SK-N-SH (cell line): ENCODE results near the gene MYO10.

Experiments used
- CHD2 ChIP-seq: fragments of 150-350 bp; IDR thresholded peaks from 2 replicates; pipeline ENCODE4 v1.6.1; 2018; ENCODE audit warnings: low read length; ENCODE audit not compliant: partially characterized antibody
- CTCF ChIP-seq: fragments of 200-600 bp; sonication (generic); IDR thresholded peaks from 2 replicates; pipeline ENCODE4 v1.6.1; 2017; ENCODE audit warnings: antibody characterized with exemption, mild to moderate bottlenecking, moderate library complexity
- EP300 ChIP-seq, 2 experiments: IDR thresholded peaks; 2 replicates each; pipeline versions ENCODE4 v1.4.0 to v1.6.1; 2012; ENCODE audit warnings: borderline replicate concordance in 1 of 2, low read depth in 1 of 2, low read length in 1 of 2
- FOXJ3 ChIP-seq: sonication (generic); formaldehyde crosslinking; IDR thresholded peaks from 2 replicates; pipeline ENCODE4 v1.5.1; 2020; ENCODE audit warnings: mild to moderate bottlenecking, missing genetic modification reagents
- JUND ChIP-seq: IDR thresholded peaks from 2 replicates; pipeline ENCODE4 v1.4.0; 2012
- MAX ChIP-seq: IDR thresholded peaks from 2 replicates; pipeline ENCODE4 v1.4.0; 2012; ENCODE audit warnings: low read depth
- NFIC ChIP-seq: IDR thresholded peaks from 2 replicates; pipeline ENCODE4 v1.4.0; 2012; ENCODE audit warnings: borderline replicate concordance
- NRF1 ChIP-seq: IDR thresholded peaks from 2 replicates; pipeline ENCODE4 v1.6.1; 2012; ENCODE audit warnings: low read depth, mild to moderate bottlenecking, low read length
- PBX3 ChIP-seq: IDR thresholded peaks from 2 replicates; pipeline ENCODE4; 2012
- POLR2AphosphoS5 ChIP-seq: IDR thresholded peaks from 2 replicates; pipeline ENCODE4 v1.6.1; 2012; ENCODE audit warnings: low read depth, low read length
- TAF1 ChIP-seq: IDR thresholded peaks from 2 replicates; pipeline ENCODE4 v1.6.1; 2012; ENCODE audit warnings: low read depth, mild to moderate bottlenecking, low read length, moderate library complexity, borderline replicate concordance
- TCF12 ChIP-seq: IDR thresholded peaks from 2 replicates; pipeline ENCODE4 v1.4.0; 2012
- TF ChIP-seq, protein P1 (sequence below): IDR thresholded peaks from 2 replicates; pipeline ENCODE4 v1.6.1; 2012; ENCODE audit warnings: mild to moderate bottlenecking, low read depth, low read length, moderate library complexity

GRCh38 chr5:16943846-16944678 lies 8.0 kb upstream of the MYO10 start:
- TF ChIP-seq JUND (no peak), EP300 (IDR thresholded peaks at IDR 0.05; ENCODE audit: borderline replicate concordance in 1 of 2, low read depth in 1 of 2, low read length in 1 of 2) (no peak), CTCF (no peak), PBX3 (no peak), FOXJ3 (CRISPR knock-in tag) (no peak), TAF1 (no peak), POLR2AphosphoS5 (no peak), CHD2 (no peak), NRF1 (no peak), NFIC (no peak), TCF12 (no peak), MAX (no peak)
- TF ChIP-seq, protein P1, sequence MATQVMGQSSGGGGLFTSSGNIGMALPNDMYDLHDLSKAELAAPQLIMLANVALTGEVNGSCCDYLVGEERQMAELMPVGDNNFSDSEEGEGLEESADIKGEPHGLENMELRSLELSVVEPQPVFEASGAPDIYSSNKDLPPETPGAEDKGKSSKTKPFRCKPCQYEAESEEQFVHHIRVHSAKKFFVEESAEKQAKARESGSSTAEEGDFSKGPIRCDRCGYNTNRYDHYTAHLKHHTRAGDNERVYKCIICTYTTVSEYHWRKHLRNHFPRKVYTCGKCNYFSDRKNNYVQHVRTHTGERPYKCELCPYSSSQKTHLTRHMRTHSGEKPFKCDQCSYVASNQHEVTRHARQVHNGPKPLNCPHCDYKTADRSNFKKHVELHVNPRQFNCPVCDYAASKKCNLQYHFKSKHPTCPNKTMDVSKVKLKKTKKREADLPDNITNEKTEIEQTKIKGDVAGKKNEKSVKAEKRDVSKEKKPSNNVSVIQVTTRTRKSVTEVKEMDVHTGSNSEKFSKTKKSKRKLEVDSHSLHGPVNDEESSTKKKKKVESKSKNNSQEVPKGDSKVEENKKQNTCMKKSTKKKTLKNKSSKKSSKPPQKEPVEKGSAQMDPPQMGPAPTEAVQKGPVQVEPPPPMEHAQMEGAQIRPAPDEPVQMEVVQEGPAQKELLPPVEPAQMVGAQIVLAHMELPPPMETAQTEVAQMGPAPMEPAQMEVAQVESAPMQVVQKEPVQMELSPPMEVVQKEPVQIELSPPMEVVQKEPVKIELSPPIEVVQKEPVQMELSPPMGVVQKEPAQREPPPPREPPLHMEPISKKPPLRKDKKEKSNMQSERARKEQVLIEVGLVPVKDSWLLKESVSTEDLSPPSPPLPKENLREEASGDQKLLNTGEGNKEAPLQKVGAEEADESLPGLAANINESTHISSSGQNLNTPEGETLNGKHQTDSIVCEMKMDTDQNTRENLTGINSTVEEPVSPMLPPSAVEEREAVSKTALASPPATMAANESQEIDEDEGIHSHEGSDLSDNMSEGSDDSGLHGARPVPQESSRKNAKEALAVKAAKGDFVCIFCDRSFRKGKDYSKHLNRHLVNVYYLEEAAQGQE: no peak
